H9 (cell line): ENCODE data around the gene TBC1D9B. TPM values are rescaled to one million over a fixed set of nuclear protein-coding genes. Genes with fewer than 3 reads are reported as not detected.

Experiments
- DNase-seq: peaks from one replicate; pipeline ENCODE4 v3.0.0-alpha.2; 2017
- H2AFZ ChIP-seq: one replicate; pipeline ENCODE4 v1.6.1; 2013; ENCODE audit warnings: mild to moderate bottlenecking, low read length, control low read depth, moderate library complexity
- H2AK5ac ChIP-seq: 2 replicates; pipeline ENCODE4 v1.6.1; 2013; ENCODE audit warnings: low read length, control low read depth, mixed read lengths; ENCODE audit not compliant: insufficient read length
- H2BK120ac ChIP-seq: one replicate; pipeline ENCODE4 v1.6.1; 2013; ENCODE audit warnings: low read depth, mild to moderate bottlenecking, low read length, control low read depth, inconsistent platforms; ENCODE audit not compliant: poor library complexity, severe bottlenecking
- H2BK12ac ChIP-seq: 2 replicates; pipeline ENCODE4 v1.6.1; 2013; ENCODE audit warnings: low read length, control low read depth, mixed read lengths, low read depth; ENCODE audit not compliant: insufficient read length
- H2BK15ac ChIP-seq: 2 replicates; pipeline ENCODE4 v1.6.1; 2013; ENCODE audit warnings: low read depth, low read length, control low read depth
- H2BK20ac ChIP-seq: one replicate; pipeline ENCODE4 v1.6.1; 2013; ENCODE audit warnings: low read depth, mild to moderate bottlenecking, low read length, control low read depth, inconsistent platforms; ENCODE audit not compliant: poor library complexity, severe bottlenecking
- H2BK5ac ChIP-seq: 2 replicates; pipeline ENCODE4 v1.6.1; 2013; ENCODE audit warnings: low read length, control low read depth, mixed read lengths; ENCODE audit not compliant: insufficient read length
- H3K14ac ChIP-seq: 2 replicates; pipeline ENCODE4 v1.6.1; 2013; ENCODE audit warnings: low read length, control low read depth; ENCODE audit not compliant: insufficient read depth
- H3K18ac ChIP-seq: 2 replicates; pipeline ENCODE4 v1.6.1; 2013; ENCODE audit warnings: low read depth, mild to moderate bottlenecking, mixed read lengths, low read length, control low read depth; ENCODE audit not compliant: insufficient read length
- H3K23ac ChIP-seq: 2 replicates; pipeline ENCODE4 v1.6.1; 2013; ENCODE audit warnings: low read length, control low read depth, mixed read lengths, low read depth; ENCODE audit not compliant: insufficient read length
- H3K23me2 ChIP-seq: 2 replicates; pipeline ENCODE4 v1.6.1; 2013; ENCODE audit warnings: low read depth, mild to moderate bottlenecking, mixed read lengths, low read length, control low read depth; ENCODE audit not compliant: insufficient read length, poor library complexity, severe bottlenecking
- H3K27ac ChIP-seq: 2 replicates; pipeline ENCODE4 v1.5.1; 2013; ENCODE audit warnings: low read length, control low read depth, mixed read lengths, low read depth; ENCODE audit not compliant: insufficient read length
- H3K27me3 ChIP-seq: 2 replicates; pipeline ENCODE4 v1.6.1; 2013; ENCODE audit warnings: low read length, control low read depth, inconsistent platforms; ENCODE audit not compliant: insufficient read depth
- H3K4ac ChIP-seq: 2 replicates; pipeline ENCODE4 v1.6.1; 2013; ENCODE audit warnings: low read depth, mild to moderate bottlenecking, control low read depth, inconsistent platforms, low read length, moderate library complexity
- H3K4me1 ChIP-seq: 2 replicates; pipeline ENCODE4 v1.6.1; 2013; ENCODE audit warnings: low read length, control low read depth, inconsistent platforms; ENCODE audit not compliant: insufficient read depth
- H3K4me2 ChIP-seq: 2 replicates; pipeline ENCODE4 v1.6.1; 2013; ENCODE audit warnings: low read length, control low read depth, mixed read lengths; ENCODE audit not compliant: insufficient read length, insufficient read depth
- H3K56ac ChIP-seq: 2 replicates; pipeline ENCODE4 v1.6.1; 2013; ENCODE audit warnings: low read depth, mild to moderate bottlenecking, mixed read lengths, low read length, control low read depth; ENCODE audit not compliant: insufficient read length
- H3K79me1 ChIP-seq: 2 replicates; pipeline ENCODE4 v1.6.1; 2013; ENCODE audit warnings: low read depth, mild to moderate bottlenecking, moderate library complexity, low read length, control low read depth, inconsistent platforms; ENCODE audit not compliant: insufficient read depth, poor library complexity, severe bottlenecking
- H3K79me2 ChIP-seq: 2 replicates; pipeline ENCODE4 v1.6.1; 2013; ENCODE audit warnings: low read length, control low read depth, inconsistent platforms; ENCODE audit not compliant: insufficient read depth
- H3K9ac ChIP-seq: 2 replicates; pipeline ENCODE4 v1.6.1; 2013; ENCODE audit warnings: low read length, control low read depth, mixed read lengths; ENCODE audit not compliant: insufficient read length; ENCODE audit errors: extremely low read depth
- H3K9me3 ChIP-seq: one replicate; pipeline ENCODE4 v1.6.1; 2013; ENCODE audit warnings: low read depth, low read length, inconsistent platforms; ENCODE audit not compliant: control insufficient read depth
- H3T11ph ChIP-seq: one replicate; pipeline ENCODE4 v1.6.1; 2013; ENCODE audit warnings: mild to moderate bottlenecking, low read length, control low read depth, inconsistent platforms
- H4K20me1 ChIP-seq: one replicate; pipeline ENCODE4 v1.6.1; 2013; ENCODE audit not compliant: control insufficient read depth, insufficient read length, insufficient read depth
- H4K5ac ChIP-seq: 2 replicates; pipeline ENCODE4 v1.6.1; 2013; ENCODE audit warnings: low read depth, mild to moderate bottlenecking, mixed read lengths, low read length, control low read depth; ENCODE audit not compliant: insufficient read length
- H4K8ac ChIP-seq: replicated peaks from 2 replicates; pipeline ENCODE4 v1.6.1; 2013; ENCODE audit warnings: low read length, control low read depth, mixed read lengths, low read depth; ENCODE audit not compliant: insufficient read length
- H4K91ac ChIP-seq: 2 replicates; pipeline ENCODE4 v1.6.1; 2013; ENCODE audit warnings: low read depth, mild to moderate bottlenecking, moderate library complexity, mixed read lengths, low read length, control low read depth; ENCODE audit not compliant: insufficient read length
- H3K27ac Mint-ChIP-seq, 3 experiments: 2 replicates in 2 of 3; 3 replicates in 1 of 3; pipeline ENCODE4 v1.8.0; 2020 to 2021; ENCODE audit warnings: mixed read lengths in 3 of 3, mild to moderate bottlenecking in 1 of 3, moderate library complexity in 1 of 3
- H3K27me3 Mint-ChIP-seq: 2 replicates; pipeline ENCODE4 v1.8.0; 2021; ENCODE audit warnings: low read depth, mild to moderate bottlenecking, moderate library complexity, mixed read lengths
- H3K36me3 Mint-ChIP-seq, 3 experiments: 2 replicates in 2 of 3; 3 replicates in 1 of 3; pipeline ENCODE4 v1.8.0; 2020 to 2021; ENCODE audit warnings: low read depth in 3 of 3, mixed read lengths in 3 of 3; ENCODE audit not compliant: insufficient read depth in 1 of 3
- H3K4me1 Mint-ChIP-seq, 2 experiments: 2 replicates each; pipeline ENCODE4 v1.8.0; 2020; ENCODE audit warnings: mixed read lengths in 2 of 2
- H3K4me3 Mint-ChIP-seq, 2 experiments: 2 replicates in 1 of 2; 3 replicates in 1 of 2; pipeline ENCODE4 v1.8.0; 2020 to 2021; ENCODE audit warnings: mild to moderate bottlenecking in 2 of 2, mixed read lengths in 2 of 2, moderate library complexity in 1 of 2
- H3K9me3 Mint-ChIP-seq, 2 experiments: 2 replicates in 1 of 2; 3 replicates in 1 of 2; pipeline ENCODE4 v1.8.0; 2020; ENCODE audit warnings: mild to moderate bottlenecking in 2 of 2, mixed read lengths in 2 of 2, moderate library complexity in 1 of 2
- WGBS: extraction: QIAGEN DNeasy Blood & Tissue Kit; methylation state at CpG from one replicate; pipeline ENCODE4 v1.1.7; 2013; ENCODE audit warnings: missing lambda C conversion rate, low lambda C conversion rate, mixed read lengths; ENCODE audit not compliant: insufficient read length; ENCODE audit errors: extremely low coverage; 5-methylcytosine and 5-hydroxymethylcytosine counted together
- total RNA-seq: library from RNA; stranded (reverse); gene quantifications from 2 replicates; pipeline ENCODE4 v1.2.1, GENCODE V29; 2021
- TF ChIP-seq, protein P1 (sequence below): fragments of 200-600 bp; sonication (generic); conservative IDR thresholded peaks from 3 replicates; pipeline ENCODE4 v1.8.0; 2021; ENCODE audit warnings: antibody characterized with exemption, mild to moderate bottlenecking

Gene TBC1D9B
- total RNA-seq, 1 experiment from 2014 or later, result 62.1 TPM

DNA sequence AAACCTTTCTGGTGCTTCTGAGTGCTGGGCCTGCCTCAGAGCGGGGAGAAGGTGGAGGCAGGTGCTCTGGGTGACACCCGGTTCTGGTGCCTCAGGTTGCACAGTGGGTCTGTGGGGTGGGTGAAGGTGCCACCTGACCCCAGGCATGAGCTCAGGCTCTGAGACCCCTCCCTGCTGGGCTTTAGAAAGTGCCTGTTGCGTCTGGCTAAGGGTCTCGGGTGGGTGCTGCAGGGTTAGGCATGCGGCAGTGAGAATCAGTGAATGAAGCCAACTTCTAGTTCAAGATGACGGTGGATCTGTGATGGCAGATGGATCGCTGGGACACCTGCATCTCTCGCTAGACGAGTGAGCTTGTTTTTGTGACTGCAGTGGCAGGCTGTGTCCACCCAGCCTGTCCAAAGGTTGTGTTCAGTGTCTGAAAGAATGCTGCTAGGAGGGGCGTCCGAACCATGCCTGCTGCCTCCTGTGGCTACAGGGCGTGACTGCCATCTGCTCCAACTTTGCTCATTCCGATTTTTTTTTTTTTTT, 82.0 kb downstream of the TBC1D9B start:
- Histone ChIP-seq H3K14ac (no peak overlapping the region; the same call in 1 of the 2 replicates), H2AK5ac (no peak overlapping the region), H2BK5ac (no peak overlapping the region), H3K9ac (no peak overlapping the region), H3K23ac (no peak overlapping the region), H3K4me1 (peaks cover 12% of the 10 kb centered on the region; the same call in 1 of the 2 replicates), H3K79me1 (peaks cover 10% of the 10 kb centered on the region), H2BK15ac (no peak overlapping the region), H4K20me1 (no peaks in the 10 kb centered on the region), H2BK12ac (no peak overlapping the region), H2BK120ac (no peak overlapping the region), H4K8ac (no peak overlapping the region), H4K5ac (no peak overlapping the region), H3K9me3 (no peaks in the 10 kb centered on the region), H3K4ac (no peak overlapping the region), H3K23me2 (no peaks in the 10 kb centered on the region), H3K18ac (no peak overlapping the region), H3K27me3 (no peaks in the 10 kb centered on the region), H3K4me2 (no peak overlapping the region), H3K27ac (no peak overlapping the region), H3T11ph (no peak overlapping the region), H2AFZ (no peak overlapping the region), H3K79me2 (peaks cover 9% of the 10 kb centered on the region; the same call in 1 of the 2 replicates), H3K56ac (no peak overlapping the region), H2BK20ac (no peak overlapping the region), H4K91ac (no peak overlapping the region)
- no peak for DNase-seq
- H3K36me3 Mint-ChIP-seq, result peaks cover 57 to 80% (median 79%) of the 10 kb centered on the region in 3 experiments
- H3K27me3 Mint-ChIP-seq, result no peaks in the 10 kb centered on the region
- TF ChIP-seq, protein P1, sequence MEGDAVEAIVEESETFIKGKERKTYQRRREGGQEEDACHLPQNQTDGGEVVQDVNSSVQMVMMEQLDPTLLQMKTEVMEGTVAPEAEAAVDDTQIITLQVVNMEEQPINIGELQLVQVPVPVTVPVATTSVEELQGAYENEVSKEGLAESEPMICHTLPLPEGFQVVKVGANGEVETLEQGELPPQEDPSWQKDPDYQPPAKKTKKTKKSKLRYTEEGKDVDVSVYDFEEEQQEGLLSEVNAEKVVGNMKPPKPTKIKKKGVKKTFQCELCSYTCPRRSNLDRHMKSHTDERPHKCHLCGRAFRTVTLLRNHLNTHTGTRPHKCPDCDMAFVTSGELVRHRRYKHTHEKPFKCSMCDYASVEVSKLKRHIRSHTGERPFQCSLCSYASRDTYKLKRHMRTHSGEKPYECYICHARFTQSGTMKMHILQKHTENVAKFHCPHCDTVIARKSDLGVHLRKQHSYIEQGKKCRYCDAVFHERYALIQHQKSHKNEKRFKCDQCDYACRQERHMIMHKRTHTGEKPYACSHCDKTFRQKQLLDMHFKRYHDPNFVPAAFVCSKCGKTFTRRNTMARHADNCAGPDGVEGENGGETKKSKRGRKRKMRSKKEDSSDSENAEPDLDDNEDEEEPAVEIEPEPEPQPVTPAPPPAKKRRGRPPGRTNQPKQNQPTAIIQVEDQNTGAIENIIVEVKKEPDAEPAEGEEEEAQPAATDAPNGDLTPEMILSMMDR, result no peak
- H3K9me3 Mint-ChIP-seq, result no peaks in the 10 kb centered on the region; a peak in 2 of 5 replicates
- no CpG with 5 or more reads among the region's 13 CpGs for WGBS
- H3K4me3 Mint-ChIP-seq, result no peak overlapping the region; a peak in 2 of 5 replicates
- 0 out of 7 replicates have a peak overlapping the region, but pooled peaks of 1 of the 3 experiments have one; percentile 36 for H3K27ac Mint-ChIP-seq
- H3K4me1 Mint-ChIP-seq, result peaks cover 40 to 41% of the 10 kb centered on the region in 2 experiments
